Liver (tissue), 9 donors: ENCODE measurements around the gene MITD1. TPM values are rescaled to one million over a fixed set of nuclear protein-coding genes. Genes with fewer than 3 reads are reported as not detected.
A peak's percentile ranks its signal among the peaks of the same experiment; 100 is the strongest.

ENCODE experiments used
- DNase-seq: peaks from one replicate; pipeline ENCODE4 v3.0.0-alpha.2; 2017; ENCODE audit warnings: low spot score
- H3K27ac ChIP-seq, 2 donors: one replicate each; pipeline ENCODE4 v1.7.0; 2013; ENCODE audit warnings: inconsistent platforms in 2 of 2, low read length in 2 of 2, control low read depth in 1 of 2, low read depth in 1 of 2, mild to moderate bottlenecking in 1 of 2
- H3K27me3 ChIP-seq, 4 donors: one replicate each; pipeline versions ENCODE4 v1.6.1 to v1.7.0; 2013; ENCODE audit warnings: low read length in 3 of 4, inconsistent platforms in 1 of 4, mild to moderate bottlenecking in 1 of 4, moderate library complexity in 1 of 4; ENCODE audit not compliant: control insufficient read depth in 4 of 4, insufficient read depth in 4 of 4
- H3K36me3 ChIP-seq, 4 donors: one replicate each; pipeline versions ENCODE4 v1.6.1 to v1.7.0; 2013; ENCODE audit warnings: low read length in 3 of 4, mild to moderate bottlenecking in 3 of 4, low read depth in 1 of 4, moderate library complexity in 1 of 4; ENCODE audit not compliant: control insufficient read depth in 4 of 4, insufficient read depth in 3 of 4
- H3K4me1 ChIP-seq, 4 donors: one replicate each; pipeline versions ENCODE4 v1.6.1 to v1.7.0; 2013; ENCODE audit warnings: low read length in 3 of 4, mild to moderate bottlenecking in 3 of 4, moderate library complexity in 1 of 4; ENCODE audit not compliant: control insufficient read depth in 4 of 4, insufficient read depth in 4 of 4
- H3K4me3 ChIP-seq, 3 donors: one replicate each; pipeline versions ENCODE4 v1.6.1 to v1.7.0; 2013; ENCODE audit warnings: low read length in 3 of 3, control low read depth in 1 of 3, low read depth in 1 of 3, mild to moderate bottlenecking in 1 of 3
- H3K9ac ChIP-seq, 2 donors: one replicate each; pipeline ENCODE4 v1.7.0; 2013; ENCODE audit warnings: low read length in 2 of 2, mild to moderate bottlenecking in 2 of 2, moderate library complexity in 2 of 2, control low read depth in 1 of 2, low read depth in 1 of 2
- H3K9me3 ChIP-seq, 4 donors: one replicate each; pipeline versions ENCODE4 v1.6.1 to v1.7.0; 2013; ENCODE audit warnings: low read length in 3 of 4; ENCODE audit not compliant: control insufficient read depth in 4 of 4
- ATF3 ChIP-seq: IDR thresholded peaks from 2 replicates; pipeline ENCODE4 v1.6.1; 2016; ENCODE audit warnings: antibody characterized with exemption
- CTCF ChIP-seq: fragments of 150-350 bp; IDR thresholded peaks from 2 replicates; pipeline ENCODE4 v1.5.1; 2017; ENCODE audit warnings: improper control_type of control experiment, low read depth, low read length; ENCODE audit not compliant: missing input control
- EGR1 ChIP-seq, 2 donors: IDR thresholded peaks; 2 replicates each; pipeline ENCODE4 v1.6.1; 2016 to 2018; ENCODE audit warnings: antibody characterized with exemption in 2 of 2, low read depth in 2 of 2
- FOXA1 ChIP-seq: IDR thresholded peaks from 2 replicates; pipeline ENCODE4 v1.6.1; 2016; ENCODE audit warnings: antibody characterized with exemption
- FOXA2 ChIP-seq: IDR thresholded peaks from 2 replicates; pipeline ENCODE4 v1.6.1; 2016; ENCODE audit warnings: antibody characterized with exemption
- GABPA ChIP-seq, 2 donors: IDR thresholded peaks in 1 of 2; conservative IDR thresholded peaks in 1 of 2; 2 replicates each; pipeline ENCODE4 v1.6.1; 2016; ENCODE audit warnings: antibody characterized with exemption in 2 of 2, mild to moderate bottlenecking in 1 of 2, moderate library complexity in 1 of 2
- HNF4A ChIP-seq, 2 donors: conservative IDR thresholded peaks; 2 replicates each; pipeline ENCODE4 v1.6.1; 2016; ENCODE audit warnings: antibody characterized with exemption in 2 of 2, mild to moderate bottlenecking in 2 of 2
- HNF4G ChIP-seq: IDR thresholded peaks from 2 replicates; pipeline ENCODE4 v1.6.1; 2016; ENCODE audit warnings: antibody characterized with exemption
- JUND ChIP-seq, 2 donors: IDR thresholded peaks; 2 replicates each; pipeline ENCODE4 v1.6.1; 2016; ENCODE audit warnings: antibody characterized with exemption in 2 of 2
- MAX ChIP-seq: IDR thresholded peaks from 2 replicates; pipeline ENCODE4 v1.6.1; 2016; ENCODE audit warnings: antibody characterized with exemption
- NR2F2 ChIP-seq: IDR thresholded peaks from 2 replicates; pipeline ENCODE4 v1.6.1; 2016; ENCODE audit warnings: antibody characterized with exemption
- RAD21 ChIP-seq, 2 donors: IDR thresholded peaks; 2 replicates each; pipeline ENCODE4 v1.6.1; 2016; ENCODE audit warnings: antibody characterized with exemption in 2 of 2, mild to moderate bottlenecking in 2 of 2
- REST ChIP-seq: IDR thresholded peaks from 2 replicates; pipeline ENCODE4 v1.6.1; 2016; ENCODE audit warnings: antibody characterized with exemption, mild to moderate bottlenecking
- RXRA ChIP-seq, 2 donors: IDR thresholded peaks; 2 replicates each; pipeline ENCODE4 v1.6.1; 2017 to 2018; ENCODE audit warnings: antibody characterized with exemption in 2 of 2, mild to moderate bottlenecking in 1 of 2
- SP1 ChIP-seq: IDR thresholded peaks from 2 replicates; pipeline ENCODE4 v1.6.1; 2018; ENCODE audit warnings: antibody characterized with exemption, mild to moderate bottlenecking
- TAF1 ChIP-seq: conservative IDR thresholded peaks from 2 replicates; pipeline ENCODE4 v1.6.1; 2016; ENCODE audit warnings: antibody characterized with exemption, mild to moderate bottlenecking
- YY1 ChIP-seq: IDR thresholded peaks from 2 replicates; pipeline ENCODE4 v1.6.1; 2016; ENCODE audit warnings: antibody characterized with exemption, mild to moderate bottlenecking
- ZBTB33 ChIP-seq: IDR thresholded peaks from 2 replicates; pipeline ENCODE4 v1.6.1; 2016; ENCODE audit warnings: antibody characterized with exemption
- WGBS: extraction: QIAGEN DNeasy Blood & Tissue Kit; methylation state at CpG from one replicate; pipeline ENCODE4 v1.1.7; 2013; 5-methylcytosine and 5-hydroxymethylcytosine counted together
- polyA plus RNA-seq, 2 donors: library from polyadenylated mRNA; stranded (reverse) in 1 of 2; unstranded in 1 of 2; fragments of 200-250 nt in 1 of 2; fragments of >200 nt in 1 of 2; fragmentation: Nextera tagmentation in 1 of 2; extraction: Ambion mirVana in 1 of 2; gene quantifications; one replicate each; pipeline versions ENCODE4 v1.2.1 to v1.2.3, GENCODE V29; 2013 to 2015
- total RNA-seq, 2 donors: library from RNA; depleted of rRNA; stranded (reverse); fragments of >200 nt; gene quantifications; one replicate each; pipeline ENCODE4 v1.2.3, GENCODE V29; 2014
- donor health status: healthy.
- donor health status: healthy.
- donor health status: healthy.
- donor health status: healthy.
- donor health status: healthy.

Gene MITD1
- total RNA-seq (10 to 100 TPM; 10.5 to 15.5 TPM), polyA plus RNA-seq (10 to 100 TPM in 1 of 2 donors, 1 to 10 TPM in 1; 7.8 to 17.5 TPM)

- peak within 1 kb of the TSS; percentile 42 to 87 for H3K9ac ChIP-seq
- peak; percentile 26 to 37 for TF ChIP-seq HNF4A (conservative IDR thresholded peaks at IDR 0.05)
- TF ChIP-seq EGR1 (IDR thresholded peaks at IDR 0.05; ENCODE audit: low read depth in 2 of 2) = peak; percentile 92 to 96
- peak in 1 of 2 donors; percentile 59 for TF ChIP-seq JUND (IDR thresholded peaks at IDR 0.05)
- TF ChIP-seq FOXA2 = no peak
- TF ChIP-seq MAX = peak; percentile 99
- TF ChIP-seq YY1 = peak; percentile 90
- TF ChIP-seq ZBTB33 = peak; percentile 96
- TF ChIP-seq GABPA (IDR thresholded peaks at IDR 0.05 in 1 of 2, conservative IDR thresholded peaks at IDR 0.05 in 1 of 2) = peak; percentile 86 to 97
- TF ChIP-seq RXRA (IDR thresholded peaks at IDR 0.05) = peak; percentile 62 to 74
- TF ChIP-seq ATF3 = peak; percentile 42
- TF ChIP-seq NR2F2 = peak; percentile 54
- peak; percentile 84 for TF ChIP-seq SP1
- TF ChIP-seq REST = peak; percentile 95
- no peak for TF ChIP-seq CTCF
- TF ChIP-seq TAF1 = peak; percentile 99
- no peak for TF ChIP-seq HNF4G
- peak; percentile 59 to 61 for TF ChIP-seq RAD21 (IDR thresholded peaks at IDR 0.05)
- TF ChIP-seq FOXA1 = no peak
- under 1% methylated on average over 39 of the region's 39 CpGs for WGBS
- peak within 1 kb of the TSS; percentile 75 to 82 (median 82) for H3K4me3 ChIP-seq
- H3K27ac ChIP-seq = peak within 1 kb of the TSS; percentile 62 to 82
- peaks cover 0 to under 1% (median 0%) of the 10 kb centered on the region in 4 donors for H3K36me3 ChIP-seq
- no peaks in the 10 kb centered on the region for H3K27me3 ChIP-seq
- H3K4me1 ChIP-seq = peaks cover 6 to 30% (median 16%) of the 10 kb centered on the region in 4 donors
- H3K9me3 ChIP-seq = no peaks in the 10 kb centered on the region
- DNase-seq = peak; percentile 90
Observed at GRCh38 chr2:99180755-99181623, at the start of gene MITD1, which contains the start of gene MRPL30. TSS of gene MITD1 (minus strand) at chr2:99181058. CDS start at chr2:99180981, 77 bp downstream. TSS of gene MRPL30 (plus strand) at chr2:99181184. CDS start at chr2:99186204, 5,020 bp downstream.
